ENCODE results near the gene APOM. TPM values are rescaled to one million over a fixed set of nuclear protein-coding genes. Genes with fewer than 3 reads are reported as not detected.

The APOM gene
- total RNA-seq, 3 donors from 2014 or later (not counting 1 experiment from before 2014, with no cell fraction given), result 2.6 to 2.8 (median 2.7) TPM

DNA sequence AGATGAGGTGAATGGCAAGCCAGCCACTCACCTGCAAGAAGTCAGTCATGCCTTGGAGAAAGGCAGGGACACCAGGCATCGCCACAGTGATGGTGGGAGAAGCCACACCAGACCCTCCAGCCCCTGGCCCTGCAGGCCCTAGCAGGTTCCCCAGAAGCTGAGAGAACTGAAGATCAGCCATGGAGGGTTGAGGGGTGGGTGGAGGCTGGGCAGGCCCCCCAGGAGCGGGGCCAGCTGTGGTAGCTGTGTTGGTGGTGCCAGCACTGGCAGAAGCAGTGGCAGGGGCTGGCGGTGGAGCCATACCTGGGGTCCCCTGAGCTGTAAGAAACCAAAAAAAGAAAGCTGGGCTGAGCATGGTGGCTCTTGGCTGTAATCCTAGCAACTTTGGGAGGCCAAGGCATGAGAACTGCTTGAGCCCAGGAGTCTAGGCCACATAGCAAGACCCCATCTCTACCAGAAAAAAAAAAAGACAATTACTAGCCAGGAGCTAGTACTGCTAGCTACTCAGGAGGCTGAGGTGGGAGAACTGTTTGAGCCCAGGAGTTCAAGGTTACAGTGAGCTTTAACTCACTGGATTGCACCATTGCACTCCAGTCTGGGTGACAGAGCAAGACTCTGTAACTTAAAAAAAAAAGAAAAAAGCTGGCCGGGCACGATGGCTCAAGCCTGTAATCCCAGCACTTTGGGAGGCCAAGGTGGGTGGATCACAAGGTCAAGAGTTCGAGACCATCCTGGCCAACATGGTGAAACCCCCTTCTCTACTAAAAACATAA lies 12.7 kb upstream of the APOM start:
- intact Hi-C loops (cut with micrococcal nuclease), result no loop called here
- Histone ChIP-seq H3K27me3 (ENCODE audit: control insufficient read depth, insufficient read depth, low read length) (no peaks in the 10 kb centered on the region), H3K27ac (ENCODE audit: low read length) (no peak overlapping the region), H3K4me3 (ENCODE audit: low read length) (no peak overlapping the region), H3K4me1 (ENCODE audit: control insufficient read depth, insufficient read depth, low read length) (no peaks in the 10 kb centered on the region), H3K9me3 (ENCODE audit: control insufficient read depth, insufficient read depth, low read length) (no peaks in the 10 kb centered on the region), H3K36me3 (ENCODE audit: control insufficient read depth, insufficient read depth, low read length) (peaks cover 89% of the 10 kb centered on the region)
- ATAC-seq (no peak), DNase-seq (no peak)
- WGBS (ENCODE audit: insufficient coverage), result 100% methylated on average over 6 of the region's 6 CpGs
- Mint-ChIP-seq H3K27me3 (ENCODE audit: low read depth in 2 of 2) (no peaks in the 10 kb centered on the region), H3K4me3 (no peak overlapping the region), H3K36me3 (peaks cover 7% of the 10 kb centered on the region), H3K27ac (no peak overlapping the region), H3K9me3 (no peaks in the 10 kb centered on the region), H3K4me1 (peaks cover 6 to 8% of the 10 kb centered on the region in 2 donors)
- TF ChIP-seq, protein P1, sequence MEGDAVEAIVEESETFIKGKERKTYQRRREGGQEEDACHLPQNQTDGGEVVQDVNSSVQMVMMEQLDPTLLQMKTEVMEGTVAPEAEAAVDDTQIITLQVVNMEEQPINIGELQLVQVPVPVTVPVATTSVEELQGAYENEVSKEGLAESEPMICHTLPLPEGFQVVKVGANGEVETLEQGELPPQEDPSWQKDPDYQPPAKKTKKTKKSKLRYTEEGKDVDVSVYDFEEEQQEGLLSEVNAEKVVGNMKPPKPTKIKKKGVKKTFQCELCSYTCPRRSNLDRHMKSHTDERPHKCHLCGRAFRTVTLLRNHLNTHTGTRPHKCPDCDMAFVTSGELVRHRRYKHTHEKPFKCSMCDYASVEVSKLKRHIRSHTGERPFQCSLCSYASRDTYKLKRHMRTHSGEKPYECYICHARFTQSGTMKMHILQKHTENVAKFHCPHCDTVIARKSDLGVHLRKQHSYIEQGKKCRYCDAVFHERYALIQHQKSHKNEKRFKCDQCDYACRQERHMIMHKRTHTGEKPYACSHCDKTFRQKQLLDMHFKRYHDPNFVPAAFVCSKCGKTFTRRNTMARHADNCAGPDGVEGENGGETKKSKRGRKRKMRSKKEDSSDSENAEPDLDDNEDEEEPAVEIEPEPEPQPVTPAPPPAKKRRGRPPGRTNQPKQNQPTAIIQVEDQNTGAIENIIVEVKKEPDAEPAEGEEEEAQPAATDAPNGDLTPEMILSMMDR (IDR thresholded peaks at IDR 0.05), result no peak

DNA sequence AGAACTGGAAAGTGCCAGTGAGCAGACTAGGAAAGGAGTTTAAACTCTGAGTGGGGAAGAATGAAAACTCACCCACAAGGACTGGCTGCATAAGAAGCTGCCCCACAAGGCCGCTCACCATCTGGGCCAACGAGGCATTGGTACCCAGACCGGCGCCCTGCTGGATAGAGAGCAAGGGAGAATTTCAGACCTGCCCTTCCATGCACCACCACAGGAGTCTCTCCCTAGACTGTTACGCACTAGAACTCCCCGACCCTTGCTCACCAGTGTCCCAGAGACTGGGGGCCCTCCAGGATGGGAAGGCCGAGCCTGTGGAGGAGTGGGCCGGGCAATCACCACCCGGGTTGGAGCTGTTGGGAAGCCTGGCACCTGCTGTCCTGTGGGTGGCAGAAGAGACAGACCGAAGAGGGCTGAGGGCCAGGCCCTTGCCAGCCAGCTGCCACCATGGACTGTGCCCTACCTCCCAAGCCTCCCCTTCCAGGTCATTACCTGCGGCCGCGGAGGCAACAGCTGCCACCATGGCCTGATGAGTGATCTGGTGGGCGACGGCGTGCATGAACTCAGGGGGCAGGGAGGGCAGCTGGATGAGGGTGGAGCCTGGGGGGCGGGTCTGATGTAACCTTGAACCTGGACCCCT lies 11.8 kb upstream of the APOM start:
- Mint-ChIP-seq H3K27me3 (ENCODE audit: low read depth in 2 of 2) (no peaks in the 10 kb centered on the region), H3K4me1 (peaks cover 6 to 8% of the 10 kb centered on the region in 2 donors), H3K36me3 (peaks cover 7% of the 10 kb centered on the region), H3K4me3 (no peak overlapping the region), H3K9me3 (no peaks in the 10 kb centered on the region), H3K27ac (no peak overlapping the region)
- ATAC-seq (no peak), DNase-seq (no peak)
- TF ChIP-seq, protein P1 (IDR thresholded peaks at IDR 0.05), result no peak
- no peak overlapping the region for H3K27ac ChIP-seq (ENCODE audit: low read length)
- H3K4me1 ChIP-seq (ENCODE audit: control insufficient read depth, insufficient read depth, low read length), result no peaks in the 10 kb centered on the region
- no peaks in the 10 kb centered on the region for H3K27me3 ChIP-seq (ENCODE audit: control insufficient read depth, insufficient read depth, low read length)
- no peak overlapping the region for H3K4me3 ChIP-seq (ENCODE audit: low read length)
- H3K36me3 ChIP-seq (ENCODE audit: control insufficient read depth, insufficient read depth, low read length), result peaks cover 90% of the 10 kb centered on the region
- no peaks in the 10 kb centered on the region for H3K9me3 ChIP-seq (ENCODE audit: control insufficient read depth, insufficient read depth, low read length)
- WGBS (ENCODE audit: insufficient coverage), result 96% methylated on average over 16 of the region's 17 CpGs
- intact Hi-C loops (cut with micrococcal nuclease), result no loop called here

DNA sequence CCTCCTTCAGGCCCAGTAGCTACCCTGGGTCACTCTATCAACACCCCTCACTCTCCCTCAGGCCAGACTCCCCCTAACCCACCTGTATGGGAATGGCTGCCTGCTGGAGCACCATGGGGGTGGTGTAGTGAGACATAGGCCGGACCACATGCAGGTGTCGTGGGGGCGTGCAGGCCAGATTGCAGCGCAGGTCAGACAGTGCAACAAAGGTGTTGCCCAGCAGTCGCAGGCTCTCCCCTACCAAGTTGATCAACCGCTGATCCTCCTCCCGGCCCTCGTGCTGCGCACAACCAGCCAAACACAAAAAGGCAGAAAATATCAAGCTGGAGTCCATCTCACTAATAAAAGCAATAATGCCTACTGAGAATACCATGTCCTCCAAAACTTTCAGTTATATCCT lies 10.4 kb upstream of the APOM start:
- 98% methylated on average over 9 of the region's 9 CpGs for WGBS (ENCODE audit: insufficient coverage)
- Histone ChIP-seq H3K9me3 (ENCODE audit: control insufficient read depth, insufficient read depth, low read length) (no peaks in the 10 kb centered on the region), H3K36me3 (ENCODE audit: control insufficient read depth, insufficient read depth, low read length) (peaks cover 86% of the 10 kb centered on the region), H3K4me1 (ENCODE audit: control insufficient read depth, insufficient read depth, low read length) (no peaks in the 10 kb centered on the region), H3K4me3 (ENCODE audit: low read length) (no peak overlapping the region), H3K27ac (ENCODE audit: low read length) (no peak overlapping the region), H3K27me3 (ENCODE audit: control insufficient read depth, insufficient read depth, low read length) (no peaks in the 10 kb centered on the region)
- Mint-ChIP-seq H3K9me3 (no peaks in the 10 kb centered on the region), H3K4me3 (no peak overlapping the region), H3K27ac (peak overlapping the region; percentile 29 to 46), H3K36me3 (peaks cover 7% of the 10 kb centered on the region), H3K4me1 (peaks cover 16 to 19% of the 10 kb centered on the region in 2 donors), H3K27me3 (ENCODE audit: low read depth in 2 of 2) (no peaks in the 10 kb centered on the region)
- DNase-seq, result no peak
- no peak for ATAC-seq
- TF ChIP-seq, protein P1 (IDR thresholded peaks at IDR 0.05), result no peak
- intact Hi-C loops (cut with micrococcal nuclease), result no loop called here

Data from natural killer cell (primary cell).